ENCODE measurements around the gene OAF.

OAF gene

GRCh38 chr11:120227228-120227852, 16.5 kb downstream of the OAF start:
- H3K27ac ChIP-seq (ENCODE audit: low read depth, low read length), result no peak overlapping the region

GRCh38 chr11:120228794-120229384, 18.1 kb downstream of the OAF start:
- Histone ChIP-seq H3K27ac (ENCODE audit: low read depth, low read length) (no peak overlapping the region), H3K27me3 (ENCODE audit: control insufficient read depth in 1 of 2, insufficient read depth in 2 of 2, low read length in 2 of 2) (no peaks in the 10 kb centered on the region), H3K9ac (ENCODE audit: low read length) (no peak overlapping the region), H3K4me1 (ENCODE audit: insufficient read depth, low read length) (peaks cover 21% of the 10 kb centered on the region), H3K4me3 (ENCODE audit: low read depth in 1 of 2, low read length in 2 of 2) (no peak overlapping the region), H3K36me3 (ENCODE audit: insufficient read depth, low read length) (no peaks in the 10 kb centered on the region), H3K9me3 (ENCODE audit: low read length) (no peaks in the 10 kb centered on the region)

More at GRCh38 chr11:120227228-120227852, 16.5 kb downstream of the OAF start:
- Histone ChIP-seq H3K9me3 (ENCODE audit: low read length) (no peaks in the 10 kb centered on the region), H3K36me3 (ENCODE audit: insufficient read depth, low read length) (no peaks in the 10 kb centered on the region), H3K9ac (ENCODE audit: low read length) (no peak overlapping the region), H3K4me3 (ENCODE audit: low read depth in 1 of 2, low read length in 2 of 2) (no peak overlapping the region), H3K4me1 (ENCODE audit: insufficient read depth, low read length) (peaks cover 32% of the 10 kb centered on the region), H3K27me3 (ENCODE audit: control insufficient read depth in 1 of 2, insufficient read depth in 2 of 2, low read length in 2 of 2) (no peaks in the 10 kb centered on the region)

- Histone ChIP-seq H3K4me3 (ENCODE audit: low read depth in 1 of 2, low read length in 2 of 2) (no peak overlapping the region), H3K4me1 (ENCODE audit: insufficient read depth, low read length) (peaks cover 13% of the 10 kb centered on the region), H3K27me3 (ENCODE audit: control insufficient read depth in 1 of 2, insufficient read depth in 2 of 2, low read length in 2 of 2) (no peaks in the 10 kb centered on the region), H3K9ac (ENCODE audit: low read length) (no peak overlapping the region), H3K27ac (ENCODE audit: low read depth, low read length) (no peak overlapping the region), H3K36me3 (ENCODE audit: insufficient read depth, low read length) (no peaks in the 10 kb centered on the region), H3K9me3 (ENCODE audit: low read length) (no peaks in the 10 kb centered on the region)
These were observed 18.9 kb downstream of the OAF start for GRCh38 chr11:120229451-120230424.

GRCh38 chr11:120230433-120231071, 19.7 kb downstream of the OAF start:
- Histone ChIP-seq H3K36me3 (ENCODE audit: insufficient read depth, low read length) (no peaks in the 10 kb centered on the region), H3K4me1 (ENCODE audit: insufficient read depth, low read length) (peaks cover 5% of the 10 kb centered on the region), H3K27ac (ENCODE audit: low read depth, low read length) (no peak overlapping the region), H3K27me3 (ENCODE audit: control insufficient read depth in 1 of 2, insufficient read depth in 2 of 2, low read length in 2 of 2) (no peaks in the 10 kb centered on the region), H3K9ac (ENCODE audit: low read length) (no peak overlapping the region), H3K9me3 (ENCODE audit: low read length) (no peaks in the 10 kb centered on the region), H3K4me3 (ENCODE audit: low read depth in 1 of 2, low read length in 2 of 2) (no peak overlapping the region)

DNA sequence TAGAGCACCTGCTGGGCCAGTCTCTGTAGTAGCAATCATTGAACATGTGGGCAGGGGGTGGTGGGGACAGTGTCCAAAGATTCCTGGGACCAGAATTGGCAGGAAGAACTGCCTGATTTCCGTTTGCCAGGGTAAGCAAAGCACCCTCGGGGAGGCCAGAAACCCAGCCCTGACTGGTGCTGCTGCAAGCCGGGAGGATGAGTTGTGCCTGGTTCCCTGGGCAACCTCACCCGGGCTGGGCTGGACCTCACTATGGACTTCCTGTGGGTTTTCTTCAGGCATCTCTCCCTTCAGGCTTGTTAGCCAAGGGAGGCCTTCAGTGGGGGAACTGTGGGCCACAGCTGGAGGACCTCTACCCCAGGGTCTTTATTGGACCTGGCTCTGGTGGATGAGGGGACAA, 21.1 kb downstream of the OAF start:
- Histone ChIP-seq H3K9me3 (ENCODE audit: low read length) (no peaks in the 10 kb centered on the region), H3K27ac (ENCODE audit: low read depth, low read length) (no peak overlapping the region), H3K36me3 (ENCODE audit: insufficient read depth, low read length) (no peaks in the 10 kb centered on the region), H3K27me3 (ENCODE audit: control insufficient read depth in 1 of 2, insufficient read depth in 2 of 2, low read length in 2 of 2) (no peaks in the 10 kb centered on the region), H3K4me1 (ENCODE audit: insufficient read depth, low read length) (no peaks in the 10 kb centered on the region), H3K9ac (ENCODE audit: low read length) (no peak overlapping the region), H3K4me3 (ENCODE audit: low read depth in 1 of 2, low read length in 2 of 2) (no peak overlapping the region)

GRCh38 chr11:120233207-120233803, 22.5 kb downstream of the OAF start:
- Histone ChIP-seq H3K36me3 (ENCODE audit: insufficient read depth, low read length) (no peaks in the 10 kb centered on the region), H3K9me3 (ENCODE audit: low read length) (no peaks in the 10 kb centered on the region), H3K9ac (ENCODE audit: low read length) (no peak overlapping the region), H3K27me3 (ENCODE audit: control insufficient read depth in 1 of 2, insufficient read depth in 2 of 2, low read length in 2 of 2) (no peaks in the 10 kb centered on the region), H3K4me3 (ENCODE audit: low read depth in 1 of 2, low read length in 2 of 2) (no peak overlapping the region), H3K27ac (ENCODE audit: low read depth, low read length) (no peak overlapping the region), H3K4me1 (ENCODE audit: insufficient read depth, low read length) (no peaks in the 10 kb centered on the region)

- Histone ChIP-seq H3K36me3 (ENCODE audit: insufficient read depth, low read length) (no peaks in the 10 kb centered on the region), H3K9me3 (ENCODE audit: low read length) (no peaks in the 10 kb centered on the region), H3K27ac (ENCODE audit: low read depth, low read length) (no peak overlapping the region), H3K4me3 (ENCODE audit: low read depth in 1 of 2, low read length in 2 of 2) (no peak overlapping the region), H3K9ac (ENCODE audit: low read length) (no peak overlapping the region), H3K4me1 (ENCODE audit: insufficient read depth, low read length) (no peaks in the 10 kb centered on the region), H3K27me3 (ENCODE audit: control insufficient read depth in 1 of 2, insufficient read depth in 2 of 2, low read length in 2 of 2) (peaks cover 0 to 14% of the 10 kb centered on the region in 2 donors)
These were observed 24.3 kb downstream of the OAF start for GRCh38 chr11:120235024-120235628.

DNA sequence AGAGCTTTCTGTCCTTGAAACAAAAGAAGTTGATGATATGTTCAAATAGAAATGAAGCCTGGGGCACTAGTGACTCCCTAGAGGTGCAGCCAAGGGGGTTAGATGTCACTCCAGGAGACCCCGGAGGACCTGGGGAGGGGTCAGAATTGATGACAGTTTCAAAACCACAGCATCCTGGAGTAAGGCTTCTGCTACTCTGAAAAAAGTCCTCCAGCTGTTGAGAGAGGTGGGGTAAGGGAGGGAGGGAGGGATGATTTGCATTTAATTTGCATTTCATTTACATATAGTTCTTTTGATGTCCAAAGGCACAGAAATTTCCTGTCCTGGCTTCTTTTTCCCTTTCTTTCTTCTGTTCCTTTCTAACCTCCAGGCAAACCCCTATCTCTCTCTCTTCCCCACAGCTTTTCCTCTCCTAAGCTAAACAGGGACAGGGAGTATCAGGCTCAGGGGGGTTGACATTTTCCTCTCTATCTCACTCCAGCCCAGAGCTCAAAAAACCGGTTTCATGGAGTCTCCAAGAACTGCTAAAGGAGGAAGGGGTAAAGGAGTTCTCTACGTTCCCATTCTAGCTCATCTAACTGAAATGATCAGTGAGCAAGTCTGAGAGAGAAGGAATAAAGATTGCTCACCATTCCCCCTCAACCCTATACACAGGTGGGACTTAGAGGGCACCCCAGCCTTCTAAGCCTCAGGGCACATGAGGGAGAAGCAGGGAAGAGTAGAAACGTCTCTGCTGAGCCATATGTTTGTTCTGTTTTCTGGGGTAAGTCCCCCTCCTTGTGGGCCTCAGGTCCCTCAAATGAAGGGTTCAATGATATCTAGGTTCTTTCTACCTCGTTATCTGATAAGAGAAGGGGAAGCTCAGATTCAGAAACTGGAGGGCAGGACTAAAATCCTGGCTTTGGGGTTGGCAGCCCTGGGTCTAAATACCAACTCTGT, 25.6 kb downstream of the OAF start:
- H3K27me3 ChIP-seq (ENCODE audit: control insufficient read depth in 1 of 2, insufficient read depth in 2 of 2, low read length in 2 of 2), result peaks cover 9 to 27% of the 10 kb centered on the region in 2 donors
- H3K36me3 ChIP-seq (ENCODE audit: insufficient read depth, low read length), result no peaks in the 10 kb centered on the region
- H3K9ac ChIP-seq (ENCODE audit: low read length), result no peak overlapping the region
- no peaks in the 10 kb centered on the region for H3K4me1 ChIP-seq (ENCODE audit: insufficient read depth, low read length)
- no peak overlapping the region for H3K4me3 ChIP-seq (ENCODE audit: low read depth in 1 of 2, low read length in 2 of 2)
- no peak overlapping the region for H3K27ac ChIP-seq (ENCODE audit: low read depth, low read length)
- no peaks in the 10 kb centered on the region for H3K9me3 ChIP-seq (ENCODE audit: low read length)

GRCh38 chr11:120238968-120239620, 28.3 kb downstream of the OAF start:
- Histone ChIP-seq H3K27ac (ENCODE audit: low read depth, low read length) (no peak overlapping the region), H3K9ac (ENCODE audit: low read length) (no peak overlapping the region), H3K36me3 (ENCODE audit: insufficient read depth, low read length) (no peaks in the 10 kb centered on the region), H3K9me3 (ENCODE audit: low read length) (no peaks in the 10 kb centered on the region), H3K27me3 (ENCODE audit: control insufficient read depth in 1 of 2, insufficient read depth in 2 of 2, low read length in 2 of 2) (peaks cover 25 to 35% of the 10 kb centered on the region in 2 donors), H3K4me1 (ENCODE audit: insufficient read depth, low read length) (no peaks in the 10 kb centered on the region), H3K4me3 (ENCODE audit: low read depth in 1 of 2, low read length in 2 of 2) (no peak overlapping the region)

Data from muscle layer of colon (tissue), 2 donors.